Mucosa of rectum (tissue), 2 donors: Measurements from ENCODE around the gene CELF5.
A peak's percentile ranks its signal among the peaks of the same experiment; 100 is the strongest.
"Not testable (repeated sequence)": the region's sequence is repeated elsewhere in the genome, so short reads cannot be mapped to it uniquely, and the experiment has no call there.

Experiments used
- H3K27ac ChIP-seq, 2 donors: one replicate each; pipeline ENCODE4 v1.7.0; 2013; ENCODE audit warnings: inconsistent platforms in 2 of 2, low read depth in 2 of 2, low read length in 2 of 2
- H3K27me3 ChIP-seq, 2 donors: one replicate each; pipeline ENCODE4 v1.7.0; 2013; ENCODE audit warnings: low read length in 2 of 2; ENCODE audit not compliant: control insufficient read depth in 2 of 2, insufficient read depth in 2 of 2
- H3K36me3 ChIP-seq, 2 donors: one replicate each; pipeline ENCODE4 v1.7.0; 2013; ENCODE audit warnings: low read length in 2 of 2; ENCODE audit not compliant: control insufficient read depth in 2 of 2, insufficient read depth in 2 of 2
- H3K4me1 ChIP-seq, 2 donors: one replicate each; pipeline ENCODE4 v1.7.0; 2013; ENCODE audit warnings: low read length in 2 of 2, mild to moderate bottlenecking in 1 of 2; ENCODE audit not compliant: control insufficient read depth in 2 of 2, insufficient read depth in 2 of 2
- H3K4me3 ChIP-seq, 2 donors: one replicate each; pipeline ENCODE4 v1.7.0; 2013; ENCODE audit warnings: low read length in 2 of 2
- H3K9ac ChIP-seq, 2 donors: one replicate each; pipeline ENCODE4 v1.7.0; 2013; ENCODE audit warnings: low read length in 2 of 2, low read depth in 1 of 2, mild to moderate bottlenecking in 1 of 2
- H3K9me3 ChIP-seq, 2 donors: one replicate each; pipeline ENCODE4 v1.7.0; 2013; ENCODE audit warnings: low read length in 2 of 2; ENCODE audit not compliant: control insufficient read depth in 2 of 2
- donor health status: healthy.
- donor health status: Normal muscosa, but diverticular disease.

The CELF5 gene

DNA sequence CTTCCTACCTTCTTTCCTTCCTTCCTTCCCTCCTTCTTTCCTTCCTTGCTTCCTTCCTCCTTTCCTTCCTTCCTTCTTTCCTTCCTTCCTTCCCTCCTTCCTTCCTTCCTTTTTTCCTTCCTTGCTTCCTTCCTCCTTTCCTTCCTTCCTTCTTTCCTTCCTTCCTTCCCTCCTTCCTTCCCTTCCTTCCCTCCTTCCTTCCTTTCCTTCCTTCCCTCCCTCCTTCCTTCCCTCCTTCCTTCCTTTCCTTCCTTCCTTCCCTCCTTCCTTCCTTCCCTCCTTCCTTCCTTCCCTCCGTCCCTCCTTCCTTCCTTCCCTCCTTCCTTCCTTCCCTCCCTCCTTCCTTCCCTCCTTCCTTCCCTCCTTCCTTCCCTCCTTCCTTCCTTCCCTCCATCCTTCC, 107.8 kb downstream of the CELF5 start:
- H3K4me3 ChIP-seq, H3K27me3 ChIP-seq, H3K9me3 ChIP-seq, H3K36me3 ChIP-seq, H3K9ac ChIP-seq, H3K27ac ChIP-seq: not testable (repeated sequence)
- peaks cover 20 to 22% of the 10 kb centered on the region in 2 donors for H3K4me1 ChIP-seq

DNA sequence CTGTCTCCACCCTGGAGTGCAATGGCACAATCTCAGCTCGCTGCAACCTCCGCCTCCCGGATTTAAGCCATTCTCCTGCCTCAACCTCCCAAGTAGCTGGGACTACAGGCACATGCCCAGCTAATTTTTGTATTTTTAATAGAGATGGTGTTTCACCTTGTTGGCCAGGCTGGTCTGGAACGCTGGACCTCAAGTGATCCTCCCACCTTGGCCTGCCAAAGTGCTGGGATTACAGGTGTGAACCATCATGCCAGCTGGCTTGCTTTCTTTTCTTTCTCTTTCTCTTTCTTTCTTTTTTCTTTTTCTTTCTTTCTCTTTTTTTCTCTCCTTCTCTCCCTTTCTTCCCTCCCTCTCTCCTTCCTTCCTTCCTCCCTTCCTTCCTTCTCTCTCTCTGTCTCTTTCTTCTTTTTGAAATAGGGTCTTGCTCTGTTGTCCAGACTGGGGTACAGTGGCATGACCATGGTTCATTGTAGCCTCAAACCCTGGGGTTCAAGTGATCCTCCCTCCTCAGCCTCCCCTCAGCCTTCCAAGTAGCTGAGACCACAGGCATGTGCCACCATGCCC, 108.6 kb downstream of the CELF5 start:
- Histone ChIP-seq H3K9me3 (no peaks in the 10 kb centered on the region), H3K4me3 (no peak overlapping the region), H3K9ac (no peak overlapping the region), H3K4me1 (peaks cover 25 to 27% of the 10 kb centered on the region in 2 donors), H3K27me3 (no peaks in the 10 kb centered on the region), H3K36me3 (no peaks in the 10 kb centered on the region), H3K27ac (peak overlapping the region in 1 of 2 donors; percentile 29)

DNA sequence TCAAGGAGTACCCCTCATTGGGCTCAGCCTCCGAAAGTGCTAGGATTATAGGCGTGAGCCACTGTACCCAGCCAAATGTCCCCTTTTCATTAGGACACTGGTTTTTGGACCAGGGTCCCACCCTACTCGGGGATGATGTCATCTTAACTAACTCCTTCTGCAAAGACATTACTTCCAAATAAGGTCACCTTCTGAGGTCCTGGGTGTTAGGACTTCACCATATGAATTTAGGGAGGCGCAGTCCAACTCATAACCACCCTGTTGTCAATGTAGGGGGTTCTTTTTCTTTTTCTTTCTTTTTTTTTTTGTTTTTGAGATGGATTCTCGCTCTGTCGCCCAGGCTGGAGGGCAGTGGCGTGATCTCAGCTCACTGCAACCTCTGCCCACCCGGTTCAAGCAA, 109.2 kb downstream of the CELF5 start:
- Histone ChIP-seq H3K27ac (peak overlapping the region in 1 of 2 donors; percentile 29), H3K4me1 (peaks cover 28 to 29% of the 10 kb centered on the region in 2 donors), H3K9me3 (no peaks in the 10 kb centered on the region), H3K36me3 (no peaks in the 10 kb centered on the region), H3K4me3 (no peak overlapping the region), H3K9ac (no peak overlapping the region), H3K27me3 (no peaks in the 10 kb centered on the region)

DNA sequence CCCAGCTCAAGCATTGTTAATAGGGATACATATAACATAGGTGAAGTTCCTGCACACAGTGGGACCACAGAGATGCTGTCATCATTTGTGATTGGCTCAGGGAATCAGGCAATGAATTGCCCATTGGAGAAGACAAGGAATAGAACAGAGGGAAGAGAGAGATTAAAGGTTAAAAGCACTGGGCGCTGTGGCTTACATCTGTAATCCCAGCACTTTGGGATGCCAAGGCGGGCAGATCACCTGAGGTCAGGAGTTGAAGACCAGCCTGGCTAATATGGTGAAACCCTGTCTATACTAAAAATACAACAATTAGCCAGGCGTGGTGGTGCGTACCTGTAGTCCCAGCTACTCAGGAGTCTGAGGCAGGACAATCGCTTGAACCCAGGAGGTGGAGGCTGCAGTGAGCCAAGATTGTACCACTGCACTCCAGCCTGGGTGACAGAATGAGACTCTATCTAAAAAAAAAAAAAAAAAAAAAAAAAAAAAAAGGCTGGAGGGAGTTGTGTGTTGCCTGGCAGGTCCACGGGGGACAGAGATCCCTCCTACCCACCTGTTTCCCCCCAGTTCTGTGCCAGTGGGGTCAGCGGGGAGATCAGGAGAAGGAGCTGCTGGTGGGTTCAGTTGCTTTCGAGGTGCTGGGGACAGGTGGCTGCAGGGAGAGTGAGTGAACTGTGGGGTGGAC, 110.4 kb downstream of the CELF5 start:
- H3K4me1 ChIP-seq: peaks cover 31 to 32% of the 10 kb centered on the region in 2 donors

DNA sequence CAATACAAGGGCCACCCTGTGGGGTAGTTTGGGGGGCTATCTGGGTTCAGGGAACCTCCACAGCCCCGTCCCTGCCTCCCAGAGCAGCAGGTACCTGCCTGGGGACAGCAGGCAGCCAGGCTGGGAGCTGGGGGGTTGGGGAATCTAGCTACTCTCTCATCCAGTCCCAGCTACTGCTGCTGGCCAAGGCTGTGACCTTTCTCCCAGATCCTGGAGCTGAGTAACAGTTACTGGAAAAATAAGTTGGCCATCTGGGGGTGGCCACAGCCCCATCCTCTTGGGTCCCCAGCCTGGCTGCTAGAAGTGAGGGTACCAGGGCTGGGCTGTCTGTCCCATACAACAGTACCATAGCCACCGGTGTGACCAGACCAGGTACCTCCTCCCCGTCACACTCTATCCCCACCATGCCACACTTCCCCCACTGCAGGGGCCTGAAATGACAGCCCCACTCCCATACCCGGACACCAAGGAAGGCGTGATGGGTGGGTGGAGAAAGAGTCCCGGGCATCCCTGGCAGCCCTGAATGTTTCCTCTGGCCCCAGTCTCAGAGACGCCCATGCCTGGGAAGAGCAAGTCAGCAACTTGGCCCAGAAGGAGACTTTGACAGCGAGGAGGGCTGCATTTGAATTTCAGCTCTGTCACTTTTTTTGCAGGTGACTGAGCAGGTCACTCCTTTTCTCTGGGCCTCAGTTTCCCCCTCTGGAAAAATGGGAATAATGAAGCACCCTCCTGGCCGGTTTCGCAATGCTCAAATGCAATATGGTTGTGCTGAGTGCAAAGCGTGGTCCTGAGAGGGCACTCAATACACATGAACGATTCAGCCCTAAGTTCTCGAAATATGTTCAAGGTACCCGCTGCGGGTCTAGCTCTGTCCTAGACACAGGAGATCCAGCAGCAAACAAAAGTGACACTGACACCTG, 111.2 kb downstream of the CELF5 start:
- H3K9ac ChIP-seq: peak overlapping the region in 1 of 2 donors; percentile 76
- no peaks in the 10 kb centered on the region for H3K9me3 ChIP-seq
- no peaks in the 10 kb centered on the region for H3K27me3 ChIP-seq
- peaks cover 31 to 32% of the 10 kb centered on the region in 2 donors for H3K4me1 ChIP-seq
- H3K4me3 ChIP-seq: peak overlapping the region in 1 of 2 donors; percentile 14
- H3K27ac ChIP-seq: peak overlapping the region; percentile 97 to 98
- H3K36me3 ChIP-seq: no peaks in the 10 kb centered on the region

More for the DNA sequence above, 110.4 kb downstream of the CELF5 start:
- H3K9me3 ChIP-seq, H3K27me3 ChIP-seq, H3K4me3 ChIP-seq, H3K36me3 ChIP-seq: not testable (repeated sequence)
- Histone ChIP-seq H3K9ac (peak overlapping the region in 1 of 2 donors; percentile 76), H3K27ac (peak overlapping the region; percentile 97 to 98)

DNA sequence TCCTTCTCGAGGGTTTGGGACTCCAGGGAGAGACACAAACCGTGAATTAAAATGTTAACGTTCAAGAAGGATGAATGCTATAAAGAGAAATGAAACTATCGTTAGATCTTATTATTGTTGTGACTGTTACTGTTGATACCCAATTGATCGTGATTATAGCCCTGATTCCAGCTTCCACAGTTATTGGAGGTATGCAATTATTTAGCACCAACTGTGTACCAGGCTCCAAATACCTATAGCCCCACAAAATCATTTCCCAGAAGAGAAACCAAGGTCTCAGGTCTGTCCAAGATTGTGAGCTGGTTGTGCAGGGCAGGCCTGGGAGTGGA, 111.9 kb downstream of the CELF5 start:
- Histone ChIP-seq H3K27ac (peak overlapping the region; percentile 97 to 98), H3K27me3 (no peaks in the 10 kb centered on the region), H3K4me1 (peaks cover 31 to 32% of the 10 kb centered on the region in 2 donors), H3K36me3 (no peaks in the 10 kb centered on the region), H3K9me3 (no peaks in the 10 kb centered on the region), H3K4me3 (no peak overlapping the region), H3K9ac (peak overlapping the region in 1 of 2 donors; percentile 76)

DNA sequence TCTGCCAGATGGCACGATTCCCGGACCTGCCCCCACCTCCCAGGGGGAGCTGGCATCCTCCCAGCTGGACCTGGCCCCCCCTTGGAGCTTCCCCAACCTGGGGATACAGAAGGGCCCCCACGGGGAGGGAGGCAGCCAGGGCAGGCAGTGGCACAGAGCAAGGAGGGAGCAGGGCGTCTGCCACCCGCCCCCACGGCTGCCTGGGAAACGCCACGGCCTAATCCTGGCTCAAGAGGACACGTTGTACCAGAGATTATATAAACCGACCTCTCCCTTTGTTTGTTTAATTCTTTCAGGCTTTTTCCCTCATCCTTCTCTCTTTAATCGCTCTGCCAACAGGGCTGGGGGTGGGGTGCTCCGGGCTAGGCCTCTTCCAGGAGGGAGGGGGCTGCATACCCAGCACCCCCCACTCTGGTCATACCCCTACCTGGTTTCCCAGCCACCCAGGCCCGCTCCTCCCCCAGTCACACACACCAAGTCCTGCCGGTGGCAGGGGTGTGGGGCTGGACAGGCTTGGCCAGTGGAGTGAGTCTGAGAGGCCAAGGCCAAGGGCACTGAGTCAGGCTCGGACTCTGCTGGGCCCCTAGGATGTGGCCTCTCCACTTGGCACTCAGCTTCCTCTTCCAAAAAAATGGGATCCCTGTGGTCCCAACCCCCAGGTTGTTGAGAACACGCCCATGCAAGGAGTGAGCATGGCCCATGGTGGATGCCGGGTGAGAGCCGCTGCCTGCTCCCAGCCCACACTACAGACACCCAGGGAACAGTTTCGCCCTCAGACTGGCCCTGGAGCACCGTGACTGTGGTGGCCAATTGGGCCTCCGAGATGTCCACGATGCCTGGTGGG, 112.4 kb downstream of the CELF5 start:
- Histone ChIP-seq H3K9me3 (no peaks in the 10 kb centered on the region), H3K27ac (peak overlapping the region; percentile 97 to 98), H3K27me3 (no peaks in the 10 kb centered on the region), H3K4me1 (peaks cover 31 to 32% of the 10 kb centered on the region in 2 donors), H3K36me3 (no peaks in the 10 kb centered on the region), H3K4me3 (peak overlapping the region in 1 of 2 donors; percentile 48), H3K9ac (peak overlapping the region; percentile 68 to 76)

DNA sequence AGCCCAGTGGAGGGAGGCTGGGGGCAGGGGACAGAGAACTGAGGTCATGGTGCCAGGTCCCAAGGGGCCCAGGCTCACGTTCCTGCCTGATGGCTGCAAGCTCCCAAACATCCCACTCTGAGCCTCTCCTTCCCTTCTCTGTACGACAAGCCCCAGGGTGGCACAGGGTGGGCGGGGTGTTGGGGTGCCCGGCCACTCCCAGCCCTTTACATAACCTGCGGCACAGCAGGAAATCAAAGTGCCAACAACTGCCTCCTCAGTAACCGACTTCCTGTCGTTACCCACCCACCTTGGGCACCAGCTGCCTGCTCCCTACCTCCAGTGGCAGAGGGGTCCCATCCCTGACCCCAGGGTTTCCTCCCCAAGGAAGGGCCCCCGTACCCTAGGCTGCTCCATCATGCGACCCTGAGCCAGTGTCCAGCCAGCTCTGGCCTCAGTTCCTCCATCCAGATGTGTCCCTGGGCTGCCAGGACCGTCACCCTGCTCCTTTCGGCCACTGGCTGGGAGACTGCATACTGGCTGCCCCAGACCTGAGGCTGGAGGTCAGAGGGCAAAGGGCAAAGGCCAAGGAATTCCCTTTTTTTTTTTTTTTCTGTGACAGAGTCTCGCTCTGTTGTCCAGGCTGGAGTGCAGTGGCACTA, 114.2 kb downstream of the CELF5 start:
- Histone ChIP-seq H3K4me1 (peaks cover 34 to 36% of the 10 kb centered on the region in 2 donors), H3K9me3 (no peaks in the 10 kb centered on the region), H3K4me3 (peak overlapping the region; percentile 15 to 32), H3K27me3 (no peaks in the 10 kb centered on the region), H3K27ac (peak overlapping the region; percentile 84 to 88), H3K36me3 (no peaks in the 10 kb centered on the region), H3K9ac (peak overlapping the region; percentile 32 to 68)

DNA sequence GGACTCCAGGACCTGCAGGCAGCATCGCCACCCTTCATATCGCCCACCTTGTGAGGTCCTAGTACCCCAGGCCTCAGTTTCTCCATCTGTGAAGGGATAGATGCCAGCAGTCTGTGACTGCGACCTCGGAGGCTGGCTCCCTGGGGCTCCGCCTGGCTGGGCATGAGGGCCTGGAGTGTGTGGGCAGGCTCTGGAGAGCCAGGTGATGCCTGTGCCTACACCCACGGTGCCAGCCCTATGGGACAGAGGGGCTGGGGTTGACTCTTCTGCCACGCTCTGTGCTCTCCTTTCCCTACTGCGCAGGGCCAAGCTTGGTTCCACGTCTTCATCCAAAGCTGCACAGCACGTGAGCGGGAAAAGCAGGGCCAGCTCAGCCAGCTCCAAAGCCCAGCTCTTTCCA, 115.9 kb downstream of the CELF5 start:
- Histone ChIP-seq H3K27ac (no peak overlapping the region), H3K36me3 (no peaks in the 10 kb centered on the region), H3K9me3 (no peaks in the 10 kb centered on the region), H3K9ac (no peak overlapping the region), H3K4me1 (peaks cover 31 to 39% of the 10 kb centered on the region in 2 donors), H3K4me3 (no peak overlapping the region), H3K27me3 (no peaks in the 10 kb centered on the region)
